Measurements from ENCODE around the gene ATP5F1A. TPM values are rescaled to one million over a fixed set of nuclear protein-coding genes. Genes with fewer than 3 reads are reported as not detected.
A peak's percentile ranks its signal among the peaks of the same experiment; 100 is the strongest.

Gene ATP5F1A
- total RNA-seq, 6 donors from 2014 or later, result 144 to 350 (median 266) TPM

- no peak for DNase-seq
- Histone ChIP-seq H3K27ac (no peak overlapping the region), H3K9me3 (no peaks in the 10 kb centered on the region), H3K36me3 (peaks cover 0 to 7% (median 0%) of the 10 kb centered on the region in 4 donors), H3K27me3 (no peaks in the 10 kb centered on the region), H3K4me1 (peaks cover 0 to 12% (median 8%) of the 10 kb centered on the region in 4 donors), H3K4me3 (no peak overlapping the region)
- no peak for ATAC-seq (ENCODE audit: low FRiP score in 2 of 2)
- no peak for TF ChIP-seq POLR2A (IDR thresholded peaks at IDR 0.05)
- TF ChIP-seq EP300 (IDR thresholded peaks at IDR 0.05), result no peak
- TF ChIP-seq, protein P1, sequence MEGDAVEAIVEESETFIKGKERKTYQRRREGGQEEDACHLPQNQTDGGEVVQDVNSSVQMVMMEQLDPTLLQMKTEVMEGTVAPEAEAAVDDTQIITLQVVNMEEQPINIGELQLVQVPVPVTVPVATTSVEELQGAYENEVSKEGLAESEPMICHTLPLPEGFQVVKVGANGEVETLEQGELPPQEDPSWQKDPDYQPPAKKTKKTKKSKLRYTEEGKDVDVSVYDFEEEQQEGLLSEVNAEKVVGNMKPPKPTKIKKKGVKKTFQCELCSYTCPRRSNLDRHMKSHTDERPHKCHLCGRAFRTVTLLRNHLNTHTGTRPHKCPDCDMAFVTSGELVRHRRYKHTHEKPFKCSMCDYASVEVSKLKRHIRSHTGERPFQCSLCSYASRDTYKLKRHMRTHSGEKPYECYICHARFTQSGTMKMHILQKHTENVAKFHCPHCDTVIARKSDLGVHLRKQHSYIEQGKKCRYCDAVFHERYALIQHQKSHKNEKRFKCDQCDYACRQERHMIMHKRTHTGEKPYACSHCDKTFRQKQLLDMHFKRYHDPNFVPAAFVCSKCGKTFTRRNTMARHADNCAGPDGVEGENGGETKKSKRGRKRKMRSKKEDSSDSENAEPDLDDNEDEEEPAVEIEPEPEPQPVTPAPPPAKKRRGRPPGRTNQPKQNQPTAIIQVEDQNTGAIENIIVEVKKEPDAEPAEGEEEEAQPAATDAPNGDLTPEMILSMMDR (IDR thresholded peaks at IDR 0.05), result no peak
- TF ChIP-seq POLR2AphosphoS5 (IDR thresholded peaks at IDR 0.05), result no peak
- WGBS, 2 donors, result 65 to 67% methylated on average over 9 of the region's 9 CpGs
These were observed 60.4 kb downstream of the ATP5F1A start for GRCh38 chr18:46037512-46038305.

DNA sequence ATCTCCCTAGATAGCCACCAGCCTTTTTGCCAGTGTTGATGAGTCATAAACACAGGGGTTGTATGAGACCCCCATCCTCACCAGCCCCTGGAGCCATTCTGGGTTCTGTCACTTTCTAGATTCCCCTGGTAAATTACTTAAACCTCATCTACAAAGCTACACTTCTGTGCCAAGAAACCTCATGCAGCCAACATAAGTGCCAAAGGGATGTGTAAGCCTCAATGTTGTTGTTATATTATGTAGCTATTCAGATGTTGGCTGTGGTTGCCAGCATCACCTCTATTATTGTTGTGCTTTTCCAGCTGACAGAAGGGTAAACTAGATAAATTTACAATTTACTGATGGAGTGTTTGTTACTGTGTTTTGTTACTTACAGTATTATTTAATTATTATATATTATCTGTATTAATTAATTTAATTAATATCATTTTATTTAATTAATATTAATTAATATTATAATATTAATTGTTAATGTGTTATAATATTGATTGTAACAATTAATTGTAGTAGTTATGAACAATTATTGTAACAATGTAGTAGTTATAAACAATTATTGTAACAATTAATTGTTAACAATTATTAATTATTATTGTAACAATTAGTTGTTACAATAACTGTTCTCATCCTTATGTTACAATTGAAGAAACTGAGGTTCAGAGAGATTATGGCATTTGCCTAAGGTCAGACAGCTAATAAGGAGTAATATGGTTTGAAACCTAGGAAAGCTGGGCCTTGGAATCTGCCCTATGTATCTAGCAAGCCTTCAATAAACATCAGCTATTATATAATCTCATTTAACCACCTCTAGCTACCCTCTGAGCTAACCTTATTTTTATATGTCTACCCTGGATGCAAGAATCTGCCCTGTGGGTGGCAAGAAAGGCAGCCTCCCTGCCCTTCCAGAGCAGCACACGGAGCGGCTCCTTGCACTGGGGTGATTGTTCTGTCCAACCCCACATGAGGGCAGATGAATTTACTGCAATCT is 62.1 kb downstream of the ATP5F1A start:
- H3K9me3 ChIP-seq, result no peaks in the 10 kb centered on the region
- H3K4me3 ChIP-seq, result no peak overlapping the region
- H3K36me3 ChIP-seq, result peaks cover 0 to 7% (median 0%) of the 10 kb centered on the region in 4 donors
- TF ChIP-seq, protein P1 (IDR thresholded peaks at IDR 0.05), result no peak
- TF ChIP-seq POLR2A (IDR thresholded peaks at IDR 0.05) (no peak), EP300 (IDR thresholded peaks at IDR 0.05) (no peak), POLR2AphosphoS5 (IDR thresholded peaks at IDR 0.05) (no peak)
- WGBS, 2 donors, result 91 to 96% methylated on average over 2 of the region's 2 CpGs
- DNase-seq, result no peak
- no peak overlapping the region for H3K27ac ChIP-seq
- H3K4me1 ChIP-seq, result peaks cover 0 to 7% (median 2%) of the 10 kb centered on the region in 4 donors
- ATAC-seq (ENCODE audit: low FRiP score in 2 of 2), result no peak
- H3K27me3 ChIP-seq, result no peaks in the 10 kb centered on the region

GRCh38 chr18:46034230-46034629 is 63.9 kb downstream of the ATP5F1A start:
- Histone ChIP-seq H3K27me3 (no peaks in the 10 kb centered on the region), H3K4me3 (no peak overlapping the region), H3K4me1 (peaks cover 0 to 7% (median 2%) of the 10 kb centered on the region in 4 donors), H3K27ac (no peak overlapping the region), H3K36me3 (peaks cover 0 to 7% (median 0%) of the 10 kb centered on the region in 4 donors), H3K9me3 (no peaks in the 10 kb centered on the region)
- peak in 1 of 2 donors; percentile 38 for ATAC-seq (ENCODE audit: low FRiP score in 2 of 2)
- WGBS, 2 donors, result 27 to 67% methylated on average over 1 of the region's 1 CpG
- DNase-seq, result no peak
- no peak for TF ChIP-seq POLR2A (IDR thresholded peaks at IDR 0.05)

GRCh38 chr18:46031741-46032140 is 66.4 kb downstream of the ATP5F1A start:
- H3K9me3 ChIP-seq, result no peaks in the 10 kb centered on the region
- no peak for ATAC-seq (ENCODE audit: low FRiP score in 2 of 2)
- peaks cover 0 to 18% (median 5%) of the 10 kb centered on the region in 4 donors for H3K4me1 ChIP-seq
- H3K27ac ChIP-seq, result no peak overlapping the region
- H3K27me3 ChIP-seq, result no peaks in the 10 kb centered on the region
- TF ChIP-seq POLR2AphosphoS5 (IDR thresholded peaks at IDR 0.05) (no peak), POLR2A (IDR thresholded peaks at IDR 0.05) (no peak), EP300 (IDR thresholded peaks at IDR 0.05) (no peak)
- TF ChIP-seq, protein P1 (IDR thresholded peaks at IDR 0.05), result no peak
- 79 to 82% methylated on average over 4 of the region's 4 CpGs for WGBS, 2 donors
- no peak for DNase-seq
- no peak overlapping the region for H3K4me3 ChIP-seq
- no peaks in the 10 kb centered on the region for H3K36me3 ChIP-seq

Small RNA genes within 50 kb of the gene (small RNA-seq; reads per million reads assigned to genes)
- gene RNU6-1278P (0 reads per million in 4 donors), gene RNY4P37 (0 reads per million in 4 donors)

Other genes with a start within 250 kb of the ATP5F1A start
- 100 to 1,000 TPM in 1 of 6 donors, 10 to 100 TPM in 5; 28.6 to 109 (median 39.6) TPM for gene EPG5, start 131.0 kb downstream of the ATP5F1A start, total RNA-seq
- 10 to 100 TPM in 4 of 6 donors, 1 to 10 TPM in 2; 8.9 to 48.2 (median 13.0) TPM for gene PSTPIP2, start 26.0 kb downstream of the ATP5F1A start, total RNA-seq
- 10 to 100 TPM; 16.0 to 41.9 (median 27.5) TPM for gene HAUS1, start 6.1 kb upstream of the ATP5F1A start, total RNA-seq

Measured in upper lobe of left lung (tissue), 6 donors.